K562 (cell line): Measurements from ENCODE around the gene FGF14. TPM values are rescaled to one million over a fixed set of nuclear protein-coding genes. Genes with fewer than 3 reads are reported as not detected.

Experiments used
- ATAC-seq: fragments of 200-7000 bp; cut with Tn5 transposase; 3 replicates; pipeline ENCODE4 v1.9.1; 2020; ENCODE audit warnings: moderate library complexity
- BruUV-seq: library from RNA; stranded (reverse); fragments of 400-500 nt; replicated peaks from 2 replicates; lab custom pipeline; 2021; lab: Mats Ljungman, UMichigan
- CTCF ChIA-PET: fragments of 300-600 bp; formaldehyde crosslinking; extraction: SDS; loops from one replicate; lab custom pipeline; 2021; ENCODE audit warnings: low intra/inter-chr PET ratio; lab: Yijun Ruan, JAX
- POLR2A ChIA-PET: fragments of 300-600, 350-650 bp; sonication (Branson Sonifier 250); formaldehyde crosslinking; extraction: SDS; loops from one replicate; lab custom pipeline; 2021; ENCODE audit warnings: antibody characterized with exemption, inconsistent platforms; lab: Yijun Ruan, JAX
- DNase-seq, 4 experiments: peaks; one replicate each; pipeline versions ENCODE4 v3.0.0 to v3.0.0-alpha.2; 2011 to 2018; ENCODE audit warnings: low spot score in 3 of 4, mixed read lengths in 3 of 4; ENCODE audit errors: extremely low read depth in 1 of 4
- FAIRE-seq: peaks from 2 replicates; lab custom pipeline; 2011; peaks lifted over from hg19 to GRCh38; lab: Jason Lieb, UNC
- H2AFZ ChIP-seq: 2 replicates; pipeline ENCODE4 v1.6.0; 2011; ENCODE audit warnings: low read depth, low read length, control low read depth, inconsistent platforms
- H3K27ac ChIP-seq: fragments of 200-600 bp; 3 replicates; pipeline ENCODE4 v1.8.0; 2011; ENCODE audit warnings: low read depth, mild to moderate bottlenecking, control low read depth, inconsistent platforms, low read length, moderate library complexity, mixed read lengths; ENCODE audit errors: extremely low read depth
- H3K27me3 ChIP-seq, 2 experiments: fragments of 300-600 bp in 1 of 2; 2 replicates in 1 of 2; 3 replicates in 1 of 2; pipeline versions ENCODE4 v1.6.0 to v1.8.0; 2011; ENCODE audit warnings: inconsistent platforms in 2 of 2, low read length in 2 of 2, mild to moderate bottlenecking in 1 of 2, mixed read lengths in 1 of 2, moderate library complexity in 1 of 2; ENCODE audit not compliant: control insufficient read depth in 2 of 2, insufficient read depth in 2 of 2
- H3K36me3 ChIP-seq: fragments of 300-600 bp; 3 replicates; pipeline ENCODE4 v1.8.0; 2011; ENCODE audit warnings: mild to moderate bottlenecking, low read length, inconsistent platforms; ENCODE audit not compliant: control insufficient read depth, insufficient read depth
- H3K4me1 ChIP-seq, 2 experiments: fragments of 200-600 bp in 1 of 2; replicated peaks in 1 of 2; 2 replicates in 1 of 2; 3 replicates in 1 of 2; pipeline versions ENCODE4 v1.5.1 to v1.8.0; 2011; ENCODE audit warnings: inconsistent platforms in 2 of 2, low read length in 2 of 2, mild to moderate bottlenecking in 1 of 2, mixed read lengths in 1 of 2, moderate library complexity in 1 of 2; ENCODE audit not compliant: control insufficient read depth in 2 of 2, insufficient read depth in 2 of 2
- H3K4me2 ChIP-seq: 2 replicates; pipeline ENCODE4 v1.6.1; 2011; ENCODE audit warnings: low read length, control low read depth, inconsistent platforms, mixed read lengths; ENCODE audit not compliant: insufficient read depth
- H3K4me3 ChIP-seq: fragments of 200-600 bp; sonication (generic), shearing (Covaris generic); 2 replicates; pipeline ENCODE4 v1.5.1; 2016; ENCODE audit warnings: control low read depth, inconsistent platforms
- H3K79me2 ChIP-seq: fragments of 200-600 bp; 3 replicates; pipeline ENCODE4 v1.8.0; 2011; ENCODE audit warnings: low read length, inconsistent platforms; ENCODE audit not compliant: control insufficient read depth, insufficient read depth
- H3K9ac ChIP-seq, 2 experiments: 2 replicates each; pipeline versions ENCODE4 v1.6.0 to v1.6.1; 2011; ENCODE audit warnings: low read depth in 2 of 2, low read length in 2 of 2, control low read depth in 1 of 2, inconsistent platforms in 1 of 2, mild to moderate bottlenecking in 1 of 2, mixed read lengths in 1 of 2; ENCODE audit not compliant: insufficient read depth in 1 of 2
- H3K9me1 ChIP-seq: one replicate; pipeline ENCODE4 v1.6.0; 2011; ENCODE audit warnings: inconsistent platforms, mild to moderate bottlenecking, low read length, moderate library complexity; ENCODE audit not compliant: control insufficient read depth, insufficient read depth
- H3K9me3 ChIP-seq: replicated peaks from 2 replicates; pipeline ENCODE4 v1.5.1; 2011; ENCODE audit warnings: low read depth, low read length, inconsistent platforms; ENCODE audit not compliant: control insufficient read depth, insufficient read depth
- H4K20me1 ChIP-seq: replicated peaks from 2 replicates; pipeline ENCODE4 v1.6.1; 2011; ENCODE audit warnings: low read length, inconsistent platforms, mixed read lengths; ENCODE audit not compliant: control insufficient read depth, insufficient read depth
- BHLHE40 ChIP-seq: IDR thresholded peaks from 2 replicates; pipeline ENCODE4 v1.6.1; 2011; ENCODE audit warnings: low read length, improper control_type of control experiment
- ESRRB ChIP-seq: fragments of 250-450 bp; sonication (Bioruptor Pico); IDR thresholded peaks from 2 replicates; pipeline ENCODE4 v1.5.0; 2020; ENCODE audit warnings: mild to moderate bottlenecking, moderate library complexity, borderline replicate concordance
- FUS ChIP-seq: fragments of 200-400 bp; formaldehyde crosslinking; optimal IDR thresholded peaks from 2 replicates; pipeline ENCODE3; 2017; ENCODE audit warnings: low read depth, low read length
- GABPB2 ChIP-seq: fragments of 250-450 bp; sonication (Bioruptor Pico); conservative IDR thresholded peaks from 2 replicates; pipeline ENCODE4 v1.5.1; 2021; ENCODE audit warnings: mild to moderate bottlenecking
- GTF2A2 ChIP-seq: IDR thresholded peaks from 2 replicates; pipeline ENCODE4 v1.6.1; 2016; ENCODE audit warnings: mild to moderate bottlenecking, missing genetic modification characterization, missing compliant biosample characterization
- ILF3 ChIP-seq: fragments of 450-650 bp; IDR thresholded peaks from 2 replicates; pipeline ENCODE4 v1.6.1; 2018; ENCODE audit warnings: antibody characterized with exemption, mild to moderate bottlenecking, moderate library complexity, borderline replicate concordance
- MAFK ChIP-seq: IDR thresholded peaks from 2 replicates; pipeline ENCODE4 v1.6.1; 2011; ENCODE audit warnings: low read length, improper control_type of control experiment
- MEF2D ChIP-seq: conservative IDR thresholded peaks from 2 replicates; pipeline ENCODE4 v1.6.1; 2016; ENCODE audit warnings: low read depth, missing genetic modification characterization, missing compliant biosample characterization
- NFYB ChIP-seq: IDR thresholded peaks from 2 replicates; pipeline ENCODE4 v1.6.1; 2011; ENCODE audit warnings: mild to moderate bottlenecking, moderate library complexity; ENCODE audit not compliant: insufficient read length; ENCODE audit errors: extremely low read depth
- PHB ChIP-seq: fragments of 250-450 bp; sonication (Bioruptor Pico); IDR thresholded peaks from 2 replicates; pipeline ENCODE4 v1.5.0; 2021
- SMARCE1 ChIP-seq: fragments of 450-650 bp; IDR thresholded peaks from 2 replicates; pipeline ENCODE4 v1.7.1; 2016; ENCODE audit warnings: mild to moderate bottlenecking
- XRCC3 ChIP-seq: fragments of 450-650 bp; IDR thresholded peaks from 2 replicates; pipeline ENCODE4 v1.6.1; 2017; ENCODE audit warnings: mild to moderate bottlenecking, moderate library complexity
- ZBTB1 ChIP-seq: sonication (generic); formaldehyde crosslinking; IDR thresholded peaks from 2 replicates; pipeline ENCODE4 v1.8.1; 2023; ENCODE audit warnings: missing genetic modification reagents, low read depth, mild to moderate bottlenecking, borderline replicate concordance
- WGBS: fragments of 100-300 bp; shearing (Covaris generic); methylation state at CpG from one replicate; pipeline ENCODE4 v1.1.6; 2016; ENCODE audit warnings: low coverage, mixed read lengths; ENCODE audit not compliant: insufficient coverage; ENCODE audit errors: missing lambda C conversion rate; 5-methylcytosine and 5-hydroxymethylcytosine counted together
- in situ Hi-C: fragments of 300-500 bp; cut with MboI; formaldehyde crosslinking; loops from 4 replicates; pipeline ENCODE4 v1.15.0; 2018; ENCODE audit warnings: inconsistent platforms, mixed read lengths
- intact Hi-C: fragments of 100-400 bp; cut with micrococcal nuclease; formaldehyde crosslinking; loops from 2 replicates; pipeline ENCODE4 v1.14.2; 2022
- polyA plus RNA-seq, 8 experiments: library from polyadenylated mRNA; depleted of rRNA in 4 of 8; stranded (reverse) in 5 of 8; unstranded in 3 of 8; fragments of >200 nt; fragmentation: Nextera tagmentation in 2 of 8; fragmentation: Illumina TruSeq in 1 of 8; extraction: Ambion mirVana in 2 of 8; extraction: Trizol in 1 of 8; gene quantifications; 2 replicates each; pipeline versions ENCODE4 v1.2.1 to v1.2.3, GENCODE V29; 2011 to 2014; ENCODE audit warnings: inconsistent platforms in 1 of 8, missing spikeins in 1 of 8
- total RNA-seq, 7 experiments: library from RNA; depleted of rRNA in 6 of 7; stranded (reverse); fragments of >200 nt in 6 of 7; fragmentation: Illumina TruSeq in 2 of 7; extraction: Trizol in 2 of 7; gene quantifications; 2 replicates each; pipeline versions ENCODE4 v1.2.1 to v1.2.3, GENCODE V29; 2011 to 2021; ENCODE audit warnings: low replicate concordance in 1 of 7
- TF ChIP-seq, protein P1 (sequence below): fragments of 450-650 bp; IDR thresholded peaks from 2 replicates; pipeline ENCODE4 v1.6.1; 2014; ENCODE audit warnings: low read depth, mild to moderate bottlenecking, moderate library complexity, borderline replicate concordance

The FGF14 gene
- total and polyA plus RNA-seq, 9 of the 15 experiments (the other 6 are each of a cell fraction or from before 2014, with no cell fraction given), result not detected

DNA sequence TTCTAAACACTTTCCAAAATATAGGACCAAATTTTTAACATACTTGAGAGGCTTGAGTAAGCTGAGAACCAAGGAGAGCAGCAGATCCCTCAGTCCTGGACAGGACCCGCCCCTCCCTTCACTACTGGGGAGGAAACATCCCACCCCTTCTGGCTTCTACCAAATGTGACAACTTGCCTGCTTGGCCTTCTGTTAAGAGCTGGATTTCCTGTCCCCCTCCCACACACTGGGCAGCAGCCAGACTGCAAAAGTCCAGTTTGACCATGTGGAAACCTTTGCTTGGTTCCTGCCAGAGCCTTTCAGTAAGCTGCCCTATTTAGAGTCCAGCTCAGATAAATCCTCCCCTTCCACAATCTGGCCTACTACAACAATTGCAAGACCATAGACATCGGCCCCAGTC lies 84.3 kb downstream of the FGF14 start:
- Histone ChIP-seq H3K9me1 (no peaks in the 10 kb centered on the region), H3K9ac (no peak overlapping the region), H3K4me1 (no peaks in the 10 kb centered on the region), H3K27me3 (no peaks in the 10 kb centered on the region), H3K27ac (no peak overlapping the region), H4K20me1 (no peaks in the 10 kb centered on the region), H3K79me2 (no peaks in the 10 kb centered on the region), H3K4me2 (no peak overlapping the region), H3K9me3 (no peaks in the 10 kb centered on the region), H3K4me3 (no peak overlapping the region), H2AFZ (no peak overlapping the region), H3K36me3 (no peaks in the 10 kb centered on the region)
- FAIRE-seq (no peak), ATAC-seq (no peak), DNase-seq (no peak)
- in situ Hi-C loops, result no loop called here
- POLR2A ChIA-PET, result no interaction called here
- TF ChIP-seq ESRRB (CRISPR knock-in tag) (no peak), ILF3 (no peak), GTF2A2 (tag) (no peak), MEF2D (tag) (no peak), XRCC3 (no peak), PHB (CRISPR knock-in tag) (no peak), BHLHE40 (no peak), NFYB (no peak), MAFK (no peak), ZBTB1 (CRISPR knock-in tag) (no peak), FUS (no peak), SMARCE1 (no peak), GABPB2 (CRISPR knock-in tag) (no peak)
- TF ChIP-seq, protein P1, sequence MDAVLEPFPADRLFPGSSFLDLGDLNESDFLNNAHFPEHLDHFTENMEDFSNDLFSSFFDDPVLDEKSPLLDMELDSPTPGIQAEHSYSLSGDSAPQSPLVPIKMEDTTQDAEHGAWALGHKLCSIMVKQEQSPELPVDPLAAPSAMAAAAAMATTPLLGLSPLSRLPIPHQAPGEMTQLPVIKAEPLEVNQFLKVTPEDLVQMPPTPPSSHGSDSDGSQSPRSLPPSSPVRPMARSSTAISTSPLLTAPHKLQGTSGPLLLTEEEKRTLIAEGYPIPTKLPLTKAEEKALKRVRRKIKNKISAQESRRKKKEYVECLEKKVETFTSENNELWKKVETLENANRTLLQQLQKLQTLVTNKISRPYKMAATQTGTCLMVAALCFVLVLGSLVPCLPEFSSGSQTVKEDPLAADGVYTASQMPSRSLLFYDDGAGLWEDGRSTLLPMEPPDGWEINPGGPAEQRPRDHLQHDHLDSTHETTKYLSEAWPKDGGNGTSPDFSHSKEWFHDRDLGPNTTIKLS, result no peak
- CTCF ChIA-PET, result no interaction called here
- 0% methylated on average over 2 of the region's 2 CpGs for WGBS
- BruUV-seq, result no TSS peak
- intact Hi-C loops, result no loop called here
